IPS-18c (cell line): ENCODE results near the gene NTMT1.
"Not testable (repeated sequence)": the region's sequence is repeated elsewhere in the genome, so short reads cannot be mapped to it uniquely, and the experiment has no call there.

Experiments used
- H3K4me3 ChIP-seq: 2 replicates; pipeline ENCODE4 v1.7.0; 2013; ENCODE audit warnings: low read depth, mild to moderate bottlenecking, low read length, moderate library complexity; ENCODE audit not compliant: insufficient read depth
- H3K9me3 ChIP-seq: one replicate; pipeline ENCODE4 v1.6.1; 2013; ENCODE audit warnings: mild to moderate bottlenecking, low read length, moderate library complexity; ENCODE audit not compliant: control insufficient read depth, insufficient read depth

The NTMT1 gene, protein sequence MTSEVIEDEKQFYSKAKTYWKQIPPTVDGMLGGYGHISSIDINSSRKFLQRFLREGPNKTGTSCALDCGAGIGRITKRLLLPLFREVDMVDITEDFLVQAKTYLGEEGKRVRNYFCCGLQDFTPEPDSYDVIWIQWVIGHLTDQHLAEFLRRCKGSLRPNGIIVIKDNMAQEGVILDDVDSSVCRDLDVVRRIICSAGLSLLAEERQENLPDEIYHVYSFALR

DNA sequence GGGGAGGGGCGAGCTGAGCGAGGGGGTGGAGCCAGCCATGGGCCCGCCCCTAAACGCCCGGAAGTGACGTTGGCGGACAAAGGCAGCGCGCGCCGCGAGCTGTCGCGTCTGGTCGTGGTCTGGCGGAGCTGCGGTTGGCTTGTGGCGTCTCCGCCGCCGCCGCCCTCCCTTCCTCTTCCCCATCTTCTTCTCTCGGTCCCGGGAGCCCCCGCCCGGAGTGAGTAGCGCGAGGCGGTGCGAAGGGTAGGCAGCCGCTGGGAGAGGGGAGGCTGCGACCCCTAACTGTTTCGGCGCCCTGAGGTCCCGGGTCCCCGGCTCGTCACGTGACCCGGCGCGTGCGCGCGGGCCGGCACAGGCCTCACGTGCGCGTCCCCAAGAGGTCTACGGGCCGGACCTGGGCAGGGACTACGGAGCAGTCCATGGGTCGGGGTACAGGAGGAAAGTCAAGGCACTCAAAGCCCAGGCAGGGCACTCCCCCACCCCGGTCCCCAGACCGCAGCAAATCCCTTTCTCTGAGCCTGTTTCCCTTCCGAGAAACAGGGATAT, at the start of gene NTMT1:
NTMT1 (plus strand) TSS at position 85 of the 546 bp plus-strand sequence. CDS start 6,541 bp downstream, outside the sequence.
- Histone ChIP-seq H3K4me3 (peak within 1 kb of the TSS; percentile 99), H3K9me3 (no peaks in the 10 kb centered on the region)

DNA sequence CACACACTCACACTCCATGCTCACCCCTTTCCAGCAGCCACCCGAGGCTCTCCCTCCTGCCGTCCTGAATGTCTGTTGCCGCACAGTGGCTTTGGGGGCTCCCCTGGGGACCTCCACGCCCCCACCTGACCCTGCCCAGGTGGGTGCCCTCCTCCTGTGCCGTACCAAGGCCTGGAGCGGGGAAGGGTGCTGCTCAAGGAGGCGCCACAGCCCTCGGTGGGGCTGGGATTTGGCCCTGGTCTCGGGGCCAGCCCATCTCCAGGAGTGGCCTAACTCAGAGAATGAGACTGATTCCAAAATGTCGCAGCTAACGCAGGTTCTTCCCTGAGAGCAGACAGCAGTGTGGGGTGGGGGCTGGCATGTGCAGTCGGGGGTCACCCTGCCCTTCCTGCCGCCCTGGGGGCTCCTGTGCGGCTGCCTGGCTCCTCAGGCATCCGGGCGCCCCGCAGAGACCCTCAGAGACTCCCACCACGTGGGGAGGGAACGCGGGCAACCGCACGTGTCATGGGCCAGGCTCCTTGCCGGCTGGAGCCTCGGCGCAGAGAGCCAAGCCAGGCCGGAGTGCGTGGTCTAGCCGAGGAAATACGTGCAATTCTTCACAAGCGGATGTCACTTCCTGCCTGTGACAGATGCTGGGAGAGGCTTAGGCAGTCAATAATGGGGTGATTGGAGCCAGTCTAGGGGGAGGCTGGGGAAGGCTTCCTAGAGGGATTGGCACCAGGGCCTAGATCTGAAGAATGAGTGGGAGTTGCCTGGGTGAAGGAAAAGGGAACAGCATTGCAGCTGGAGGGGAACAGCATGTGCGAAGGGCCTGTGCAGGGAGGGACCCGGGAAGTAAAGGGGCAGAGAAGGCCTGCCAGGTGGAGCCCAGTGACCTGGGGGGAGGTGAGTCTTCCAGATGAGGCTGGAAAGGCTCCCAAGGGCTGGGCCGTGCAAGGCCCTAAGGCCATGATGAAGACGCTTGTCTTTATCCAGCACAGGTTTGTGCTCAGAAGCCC, 49.1 kb upstream of the NTMT1 start:
- Histone ChIP-seq H3K4me3 (no peak overlapping the region), H3K9me3 (peaks cover 5% of the 10 kb centered on the region)

DNA sequence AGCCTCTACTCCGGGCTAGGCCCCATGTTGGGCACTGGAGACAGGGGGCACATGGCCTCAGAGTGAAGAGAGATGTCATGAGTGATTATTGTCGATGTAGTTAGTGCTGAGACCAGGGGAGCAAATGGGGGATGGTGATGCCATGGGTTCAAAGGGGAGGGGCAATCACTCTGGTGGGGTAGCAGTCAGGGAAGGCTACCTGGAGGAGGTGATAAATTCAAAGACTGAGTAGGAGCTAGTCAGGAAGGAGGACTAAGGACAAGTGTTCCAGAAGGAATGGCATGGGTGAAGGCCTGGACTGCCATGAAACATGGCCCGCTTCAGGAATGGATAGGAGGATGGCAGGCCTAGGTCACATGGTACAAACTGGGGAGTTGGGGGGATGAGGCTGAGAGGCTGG, 46.7 kb upstream of the NTMT1 start:
- Histone ChIP-seq H3K9me3 (peaks cover 2% of the 10 kb centered on the region), H3K4me3 (no peak overlapping the region)

DNA sequence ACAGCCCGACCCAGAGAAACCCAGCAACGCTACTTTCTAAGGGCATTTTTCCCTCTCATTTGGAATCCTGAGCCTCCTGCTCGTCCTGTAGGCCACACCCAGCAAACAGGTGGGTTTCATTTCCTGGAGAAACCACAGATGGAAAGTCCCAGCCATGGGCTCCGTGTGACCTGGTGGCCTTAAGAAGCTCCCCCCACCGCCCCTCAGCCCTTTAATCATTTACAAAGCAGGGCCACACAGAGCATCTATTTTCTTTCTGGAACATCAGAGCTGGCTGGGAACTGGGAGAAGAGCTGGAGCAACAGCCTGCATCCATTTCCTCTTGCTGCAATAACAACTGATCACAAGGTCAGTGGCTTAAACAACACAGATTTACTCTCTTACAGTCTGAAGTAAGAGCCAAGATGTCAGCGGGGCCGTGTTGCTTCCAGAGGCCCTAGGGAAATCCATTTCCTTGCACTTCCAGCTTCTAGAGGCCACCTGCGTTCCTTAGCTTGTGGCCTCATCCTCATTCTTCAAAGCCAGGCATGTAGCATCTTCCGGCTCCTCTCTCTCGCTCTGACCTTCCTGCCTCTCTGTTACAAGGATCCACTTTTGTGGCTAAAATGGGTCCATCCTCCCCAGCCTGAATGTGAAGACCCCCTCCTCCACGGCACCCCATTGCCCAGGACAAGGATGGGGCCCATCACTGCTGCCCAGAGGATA, 45.6 kb upstream of the NTMT1 start:
- H3K4me3 ChIP-seq, result no peak overlapping the region
- H3K9me3 ChIP-seq, result peaks cover 2% of the 10 kb centered on the region

DNA sequence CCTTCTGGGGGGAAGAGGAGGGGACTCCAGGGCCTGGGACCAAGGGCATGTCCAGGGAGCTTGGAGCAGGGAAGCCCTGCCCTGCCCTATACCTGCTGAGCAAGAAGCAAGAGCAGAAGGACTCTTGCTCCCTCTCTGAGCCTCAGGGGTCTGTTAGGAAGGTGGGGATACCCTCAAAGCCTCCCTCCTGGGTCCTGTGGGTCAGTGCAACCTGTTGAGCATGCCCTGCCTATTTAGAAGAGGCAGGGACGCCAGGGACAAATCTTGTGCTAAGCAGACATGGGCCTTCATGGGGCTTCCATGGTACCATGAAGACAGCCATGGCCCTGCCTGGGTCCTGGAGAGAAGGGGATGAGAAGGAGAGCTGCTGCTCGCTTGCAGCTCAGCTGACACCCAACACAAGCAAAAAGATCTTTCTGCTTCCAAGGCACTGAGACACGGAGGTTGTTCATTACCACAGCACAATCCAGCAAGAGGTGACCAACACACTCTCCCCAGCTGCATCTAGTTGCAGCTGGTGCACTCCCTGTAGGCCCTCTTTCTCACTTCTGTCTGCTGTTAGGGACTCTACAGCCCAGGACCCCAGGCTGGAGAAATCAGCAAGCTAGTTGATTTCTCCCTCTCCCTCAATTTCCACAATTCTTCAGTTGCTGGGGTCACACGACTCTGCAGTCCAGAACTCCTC, 44.3 kb upstream of the NTMT1 start:
- Histone ChIP-seq H3K4me3 (no peak overlapping the region), H3K9me3 (peaks cover 2% of the 10 kb centered on the region)

DNA sequence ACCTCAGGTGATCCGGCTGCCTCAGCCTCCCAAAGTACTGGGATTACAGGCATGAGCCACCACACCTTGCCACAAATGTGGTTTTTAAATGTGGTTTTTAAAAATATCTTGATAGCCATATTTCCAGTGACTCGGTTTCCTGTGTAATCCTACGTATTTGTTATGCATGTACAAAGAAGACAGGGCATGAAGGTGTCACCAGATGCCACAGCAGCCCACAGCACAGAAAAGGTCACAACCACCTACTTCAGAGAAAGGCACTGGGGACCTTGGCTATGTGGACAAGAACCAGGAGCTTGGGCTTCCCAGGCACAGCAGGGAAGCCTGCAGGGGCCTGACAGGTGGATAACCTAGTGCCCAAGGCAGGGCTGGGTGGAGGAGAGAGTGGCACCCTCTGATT, 43.1 kb upstream of the NTMT1 start:
- peaks cover 2% of the 10 kb centered on the region for H3K9me3 ChIP-seq
- H3K4me3 ChIP-seq, result no peak overlapping the region

DNA sequence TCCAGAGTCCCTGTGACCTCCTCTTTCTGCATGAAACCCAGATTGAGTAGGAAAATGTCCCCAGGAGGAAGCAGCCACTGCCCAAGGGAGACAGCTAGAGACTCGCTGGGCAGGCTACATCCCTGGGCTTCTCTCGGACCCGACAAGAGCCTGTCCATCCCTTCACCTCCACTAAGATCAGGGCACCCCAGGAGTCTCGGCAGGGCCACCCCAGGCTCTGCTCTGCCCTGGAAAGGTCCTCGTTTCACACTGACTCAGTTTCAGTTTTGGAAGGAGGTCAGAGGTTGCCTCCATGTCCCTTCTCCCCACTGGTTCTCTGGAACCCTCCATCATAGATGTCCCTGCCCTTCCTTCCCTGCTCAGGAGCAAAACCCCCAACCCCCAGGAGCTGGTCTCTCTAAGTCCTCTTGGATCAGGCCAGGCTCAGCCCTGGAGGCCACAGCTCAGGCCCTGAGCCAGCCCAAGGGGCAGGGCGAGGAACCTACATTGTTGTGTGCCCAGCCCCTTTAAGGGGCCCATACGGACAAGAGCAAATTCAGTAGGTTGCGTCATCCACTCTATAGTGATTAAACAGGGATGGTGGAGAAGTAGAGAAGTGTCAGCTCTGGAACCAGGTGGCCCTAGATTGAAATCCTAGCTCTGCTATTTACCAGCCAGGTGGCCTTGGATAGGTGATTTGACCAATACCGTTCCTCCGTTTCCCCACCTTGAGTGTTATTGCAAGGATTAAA, 42.5 kb upstream of the NTMT1 start:
- H3K9me3 ChIP-seq, result peaks cover 2% of the 10 kb centered on the region
- H3K4me3 ChIP-seq, result no peak overlapping the region

DNA sequence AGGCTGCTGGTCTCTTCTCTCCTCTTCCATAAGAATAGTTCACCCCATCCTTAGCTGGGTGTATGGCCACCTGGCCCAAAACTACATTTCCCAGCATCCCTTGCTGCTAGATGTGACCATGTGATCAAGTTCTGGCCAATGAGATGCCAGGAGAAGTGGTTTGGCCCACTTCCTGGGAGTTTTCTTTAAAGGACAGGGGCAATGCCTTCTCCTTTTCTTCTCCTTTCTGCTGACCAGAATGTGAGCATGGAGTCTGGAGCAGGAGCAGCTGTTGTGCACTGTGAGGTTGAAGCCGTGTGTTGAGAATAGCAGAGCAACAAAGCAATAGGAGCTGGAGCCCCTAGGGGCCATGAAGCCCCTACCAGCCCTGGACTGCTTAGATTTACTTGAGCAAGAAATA, 41.8 kb upstream of the NTMT1 start:
- H3K9me3 ChIP-seq, result peaks cover 2% of the 10 kb centered on the region

DNA sequence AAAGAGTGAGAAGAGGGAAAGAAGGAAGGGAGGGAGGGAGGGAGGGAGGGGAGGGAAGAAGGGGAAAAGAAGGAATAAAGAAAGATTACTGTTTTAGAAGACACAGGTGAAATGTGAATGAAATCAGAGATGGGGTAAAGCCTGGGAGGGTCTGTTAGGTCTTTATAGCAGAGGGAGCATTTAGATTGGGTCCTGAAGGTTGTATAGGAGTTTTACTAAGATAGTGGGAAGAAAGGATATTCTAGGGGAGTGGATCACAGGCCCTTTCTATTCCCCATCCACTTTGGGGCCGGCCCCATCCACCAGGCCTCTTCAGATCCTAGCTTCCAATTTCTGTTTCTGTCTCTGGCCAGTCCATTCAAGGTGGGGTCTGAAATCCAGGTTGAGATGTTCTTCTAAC, 40.6 kb upstream of the NTMT1 start:
- Histone ChIP-seq H3K4me3 (no peak overlapping the region), H3K9me3 (peaks cover 2% of the 10 kb centered on the region)

More for the DNA sequence above, 41.8 kb upstream of the NTMT1 start:
- H3K4me3 ChIP-seq, result no peak overlapping the region

DNA sequence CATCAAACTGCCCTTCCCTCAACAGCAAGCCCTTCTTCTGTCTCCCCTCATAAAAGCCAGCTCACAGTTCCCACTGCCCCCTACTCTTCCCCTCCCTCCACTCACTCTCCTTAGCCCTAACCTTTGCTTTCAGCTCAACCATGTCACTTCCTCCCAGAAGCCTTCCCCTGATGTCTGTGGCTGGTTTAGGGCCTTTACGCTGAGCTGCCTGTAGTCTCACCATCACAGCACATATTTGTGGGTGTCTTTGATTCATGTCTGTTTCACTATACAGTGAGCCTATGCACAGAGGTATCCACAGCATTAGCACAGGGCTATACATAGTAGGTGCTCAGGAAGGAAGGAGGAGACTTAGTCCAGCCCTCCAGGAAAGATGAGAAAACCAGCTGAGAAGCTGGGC, 39.7 kb upstream of the NTMT1 start:
- H3K9me3 ChIP-seq, result no peaks in the 10 kb centered on the region
- H3K4me3 ChIP-seq, result no peak overlapping the region

DNA sequence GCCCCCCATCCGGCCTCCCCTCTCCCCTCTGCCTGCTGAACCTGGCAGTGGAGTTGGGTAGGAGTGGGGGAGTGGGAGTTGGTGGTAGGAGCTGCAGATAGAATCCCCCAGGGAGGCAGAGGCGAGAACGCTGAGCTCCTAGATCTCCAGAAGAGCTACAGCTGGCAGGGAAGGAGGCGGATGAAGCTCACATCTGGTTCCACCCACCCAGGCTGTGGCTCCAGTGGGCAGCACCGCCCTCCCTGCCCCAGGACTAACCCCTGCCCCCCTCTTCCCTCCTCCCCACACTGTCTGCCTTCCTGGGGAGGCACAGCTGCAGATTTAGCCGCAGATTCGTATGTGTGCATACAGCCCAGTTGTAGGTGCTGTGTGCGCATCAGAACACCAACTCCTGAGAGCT, 39.3 kb upstream of the NTMT1 start:
- Histone ChIP-seq H3K9me3 (no peaks in the 10 kb centered on the region), H3K4me3 (no peak overlapping the region; the same call in 1 of the 2 replicates)

DNA sequence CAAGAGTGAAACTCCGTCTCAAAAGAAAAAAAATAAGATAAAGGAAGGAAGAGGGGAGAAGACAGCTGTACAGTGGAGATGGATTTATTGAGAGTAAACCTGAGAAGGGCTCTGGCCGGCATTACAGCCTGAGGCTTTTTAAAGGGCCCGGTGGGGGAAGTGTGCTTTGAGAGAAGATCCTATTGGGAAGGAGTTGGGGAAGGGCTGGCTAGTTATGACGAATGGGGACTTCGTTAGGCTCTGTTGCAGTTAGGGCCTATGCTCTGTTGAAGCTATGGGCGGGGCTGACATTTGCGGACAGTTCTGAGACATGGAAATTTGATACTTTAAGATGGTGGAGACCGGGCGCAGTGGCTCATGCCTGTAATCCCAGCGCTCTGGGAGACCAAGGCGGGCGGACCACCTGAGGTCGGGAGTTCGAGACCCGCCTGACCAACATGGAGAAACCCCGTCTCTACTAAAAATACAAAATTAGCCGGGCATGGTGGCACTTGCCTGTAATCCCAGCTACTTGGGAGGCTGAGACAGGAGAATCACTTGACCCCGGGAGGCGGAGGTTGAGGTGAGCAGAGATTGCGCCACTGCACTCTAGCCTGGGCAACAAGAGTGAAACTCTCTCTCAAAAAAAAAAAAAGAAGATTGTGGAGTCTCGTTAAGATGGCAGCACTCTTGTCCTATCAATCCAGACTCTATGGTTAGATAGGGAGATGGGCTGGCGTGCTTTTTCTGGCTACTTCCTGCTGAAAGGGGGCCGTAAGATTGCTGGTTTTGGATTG, 38.3 kb upstream of the NTMT1 start:
- no peaks in the 10 kb centered on the region for H3K9me3 ChIP-seq
- no peak overlapping the region for H3K4me3 ChIP-seq

DNA sequence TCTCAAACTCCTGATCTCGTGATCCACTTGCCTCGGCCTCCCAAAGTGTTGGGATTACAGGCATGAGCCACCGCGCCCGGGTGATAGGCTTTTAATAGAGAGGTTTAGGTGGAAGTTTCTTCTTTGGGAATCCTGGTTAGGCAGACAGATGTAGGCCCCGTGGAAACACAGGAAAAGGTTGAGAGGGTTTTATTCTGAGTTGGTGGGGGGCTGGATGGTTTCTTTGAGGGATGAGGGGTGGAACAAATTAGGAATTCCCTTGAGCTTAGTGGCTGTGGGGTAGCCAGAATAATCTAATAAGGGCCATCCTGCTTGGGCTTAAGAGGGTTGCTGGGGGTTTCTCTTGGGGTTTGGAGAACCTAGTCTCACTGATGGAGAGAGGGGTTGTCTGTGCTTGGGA, 35.5 kb upstream of the NTMT1 start:
- H3K4me3 ChIP-seq, result no peak overlapping the region
- no peaks in the 10 kb centered on the region for H3K9me3 ChIP-seq

DNA sequence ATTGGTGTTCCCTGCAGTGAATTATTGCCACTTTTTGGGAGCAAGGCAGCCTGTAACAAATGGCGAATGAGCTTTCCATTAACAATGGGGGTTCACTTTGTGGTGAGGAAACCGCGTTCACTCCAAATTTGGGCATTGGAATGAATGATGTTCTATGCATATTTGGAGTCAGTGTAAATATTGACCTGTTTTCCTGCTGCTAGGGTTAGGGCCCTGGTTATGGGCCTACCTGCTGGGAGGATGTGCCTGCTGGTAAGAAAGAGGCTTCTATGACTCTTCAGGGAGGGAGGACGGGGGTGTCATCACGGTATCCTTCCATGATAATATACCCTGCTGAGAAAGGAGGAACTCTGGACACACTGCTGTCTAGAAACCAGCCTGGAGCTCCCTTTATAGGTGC, 34.0 kb upstream of the NTMT1 start:
- H3K4me3 ChIP-seq, result no peak overlapping the region
- no peaks in the 10 kb centered on the region for H3K9me3 ChIP-seq

DNA sequence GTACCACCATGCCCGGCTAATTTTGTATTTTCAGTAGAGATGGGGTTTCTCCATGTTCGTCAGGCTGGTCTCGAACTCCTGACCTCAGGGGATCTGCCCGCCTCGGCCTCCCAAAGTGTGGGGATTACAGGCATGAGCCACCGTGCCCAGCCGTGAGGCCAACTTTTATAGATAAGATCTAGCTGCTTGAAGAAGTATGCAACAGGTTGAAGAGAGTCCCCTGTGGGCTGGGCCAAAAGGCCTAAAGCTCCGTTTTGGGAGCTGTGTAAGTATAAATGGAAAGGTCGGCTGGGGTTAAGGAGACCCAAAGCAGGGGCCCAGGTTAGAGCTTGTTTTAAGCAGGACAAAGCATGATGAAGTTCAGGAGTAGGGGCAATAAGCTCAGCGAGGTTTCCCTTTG, 33.2 kb upstream of the NTMT1 start:
- H3K4me3 ChIP-seq, H3K9me3 ChIP-seq: not testable (repeated sequence)

DNA sequence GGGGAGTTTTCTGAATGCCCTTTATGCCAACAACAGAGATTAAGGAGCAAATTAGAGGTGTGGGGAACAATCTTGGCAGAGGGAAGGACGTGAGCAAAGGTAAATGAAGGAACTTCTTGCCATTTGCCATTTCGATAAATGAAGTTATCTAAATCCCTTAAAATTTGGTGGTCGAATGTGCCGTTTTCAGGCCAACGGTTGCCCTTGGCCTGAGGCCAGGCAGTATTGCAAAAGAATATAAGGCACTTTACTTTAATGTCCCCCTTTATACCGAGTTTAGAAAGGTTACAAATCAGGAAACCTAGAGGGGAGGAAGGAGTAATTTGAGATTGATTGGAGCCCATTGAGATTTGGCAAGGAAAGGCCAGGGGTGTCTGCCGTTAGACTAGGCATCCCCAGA, 31.3 kb upstream of the NTMT1 start:
- Histone ChIP-seq H3K4me3 (no peak overlapping the region), H3K9me3 (no peaks in the 10 kb centered on the region)
